Kidney (tissue), 14 donors: Measurements from ENCODE around the gene PRKAG2. TPM values are rescaled to one million over a fixed set of nuclear protein-coding genes. Genes with fewer than 3 reads are reported as not detected.

Experiments used
- DNase-seq, 5 donors: peaks; one replicate each; pipeline ENCODE4 v3.0.0-alpha.2; 2013 to 2020
- FAIRE-seq: peaks from 2 replicates; lab custom pipeline; 2012; peaks lifted over from hg19 to GRCh38; lab: Jason Lieb, UNC
- H3K27ac ChIP-seq, 2 donors: one replicate each; pipeline ENCODE4 v1.7.0; 2013; ENCODE audit warnings: low read depth in 2 of 2, low read length in 2 of 2, inconsistent platforms in 1 of 2
- H3K27me3 ChIP-seq: one replicate; pipeline ENCODE4 v1.7.1; 2013; ENCODE audit warnings: low read length, inconsistent platforms; ENCODE audit not compliant: control insufficient read depth, insufficient read depth
- H3K36me3 ChIP-seq, 3 donors: one replicate each; pipeline versions ENCODE4 v1.7.0 to v1.7.1; 2013; ENCODE audit warnings: low read length in 3 of 3, control low read depth in 1 of 3, inconsistent platforms in 1 of 3; ENCODE audit not compliant: insufficient read depth in 3 of 3, control insufficient read depth in 2 of 3
- H3K4me1 ChIP-seq, 3 donors: one replicate each; pipeline versions ENCODE4 v1.7.0 to v1.7.1; 2013; ENCODE audit warnings: low read length in 3 of 3, inconsistent platforms in 1 of 3, low read depth in 1 of 3; ENCODE audit not compliant: control insufficient read depth in 2 of 3, insufficient read depth in 2 of 3
- H3K4me3 ChIP-seq, 3 donors: one replicate each; pipeline versions ENCODE4 v1.7.0 to v1.8.1; 2013; ENCODE audit warnings: low read length in 3 of 3, control low read depth in 1 of 3, inconsistent platforms in 1 of 3
- H3K9ac ChIP-seq, 3 donors: one replicate each; pipeline versions ENCODE4 v1.7.0 to v1.7.1; 2013; ENCODE audit warnings: low read length in 3 of 3, control low read depth in 1 of 3, inconsistent platforms in 1 of 3
- H3K9me3 ChIP-seq, 3 donors: one replicate each; pipeline versions ENCODE4 v1.7.0 to v1.7.1; 2013; ENCODE audit warnings: low read length in 3 of 3, control low read depth in 1 of 3, inconsistent platforms in 1 of 3; ENCODE audit not compliant: control insufficient read depth in 2 of 3, insufficient read depth in 1 of 3
- intact Hi-C: fragments of 100-400 bp; cut with DNase I; formaldehyde crosslinking; loops from one replicate; pipeline ENCODE4 v1.11.1; 2022
- polyA plus RNA-seq: library from polyadenylated mRNA; stranded (reverse); fragments of 350-450 nt; fragmentation: Illumina TruSeq; extraction: RNeasy Lipid Tissue Mini Kit (QIAGEN cat#74804); gene quantifications from one replicate; pipeline ENCODE4 v1.2.3, GENCODE V29; 2014; ENCODE audit warnings: low read depth, low replicate concordance; ENCODE audit not compliant: insufficient read depth
- total RNA-seq: library from RNA; stranded (reverse); fragmentation: NEBNext Ultra II Directional; extraction: Animal tissue kit (Norgen Biotek cat#: 25700); gene quantifications from one replicate; pipeline ENCODE4 v1.2.1, GENCODE V29; 2021
- TF ChIP-seq, protein P1 (sequence below): IDR thresholded peaks from 3 replicates; pipeline ENCODE4 v1.5.1; 2012; ENCODE audit warnings: mild to moderate bottlenecking, moderate library complexity, borderline replicate concordance; ENCODE audit not compliant: insufficient read depth; ENCODE audit errors: extremely low read depth
- donor health status: control.
- donor health status: control.
- donor health status: control.
- donor health status: control.
- donor health status: control.
- donor health status: DM: yes; HTN: yes; CAD: no.
- donor health status: Normal renal cell carcinoma (clear cell type).

Gene PRKAG2
- total and polyA plus RNA-seq, 2 donors from 2014 or later, result 40.7 to 40.9 TPM

GRCh38 chr7:151903249-151904032 is 26.5 kb upstream of the PRKAG2 start:
- FAIRE-seq, result no peak
- Histone ChIP-seq H3K27me3 (no peaks in the 10 kb centered on the region), H3K9ac (no peak overlapping the region), H3K27ac (no peak overlapping the region), H3K9me3 (no peaks in the 10 kb centered on the region), H3K4me1 (no peaks in the 10 kb centered on the region), H3K36me3 (no peaks in the 10 kb centered on the region), H3K4me3 (no peak overlapping the region)
- TF ChIP-seq, protein P1, sequence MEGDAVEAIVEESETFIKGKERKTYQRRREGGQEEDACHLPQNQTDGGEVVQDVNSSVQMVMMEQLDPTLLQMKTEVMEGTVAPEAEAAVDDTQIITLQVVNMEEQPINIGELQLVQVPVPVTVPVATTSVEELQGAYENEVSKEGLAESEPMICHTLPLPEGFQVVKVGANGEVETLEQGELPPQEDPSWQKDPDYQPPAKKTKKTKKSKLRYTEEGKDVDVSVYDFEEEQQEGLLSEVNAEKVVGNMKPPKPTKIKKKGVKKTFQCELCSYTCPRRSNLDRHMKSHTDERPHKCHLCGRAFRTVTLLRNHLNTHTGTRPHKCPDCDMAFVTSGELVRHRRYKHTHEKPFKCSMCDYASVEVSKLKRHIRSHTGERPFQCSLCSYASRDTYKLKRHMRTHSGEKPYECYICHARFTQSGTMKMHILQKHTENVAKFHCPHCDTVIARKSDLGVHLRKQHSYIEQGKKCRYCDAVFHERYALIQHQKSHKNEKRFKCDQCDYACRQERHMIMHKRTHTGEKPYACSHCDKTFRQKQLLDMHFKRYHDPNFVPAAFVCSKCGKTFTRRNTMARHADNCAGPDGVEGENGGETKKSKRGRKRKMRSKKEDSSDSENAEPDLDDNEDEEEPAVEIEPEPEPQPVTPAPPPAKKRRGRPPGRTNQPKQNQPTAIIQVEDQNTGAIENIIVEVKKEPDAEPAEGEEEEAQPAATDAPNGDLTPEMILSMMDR, result no peak
- DNase-seq, result peak in 1 of 5 donors; percentile 35
- intact Hi-C loops, result no loop called here

GRCh38 chr7:151902311-151902710 is 25.4 kb upstream of the PRKAG2 start:
- Histone ChIP-seq H3K9me3 (no peaks in the 10 kb centered on the region), H3K4me3 (no peak overlapping the region), H3K36me3 (no peaks in the 10 kb centered on the region), H3K9ac (no peak overlapping the region), H3K4me1 (peaks cover 0 to 1% (median 0%) of the 10 kb centered on the region in 3 donors), H3K27me3 (no peaks in the 10 kb centered on the region), H3K27ac (no peak overlapping the region)
- peak in 2 of 5 donors; percentile 30 to 31 for DNase-seq
- intact Hi-C loops, result no loop called here
- FAIRE-seq, result no peak
- TF ChIP-seq, protein P1, result no peak

DNA sequence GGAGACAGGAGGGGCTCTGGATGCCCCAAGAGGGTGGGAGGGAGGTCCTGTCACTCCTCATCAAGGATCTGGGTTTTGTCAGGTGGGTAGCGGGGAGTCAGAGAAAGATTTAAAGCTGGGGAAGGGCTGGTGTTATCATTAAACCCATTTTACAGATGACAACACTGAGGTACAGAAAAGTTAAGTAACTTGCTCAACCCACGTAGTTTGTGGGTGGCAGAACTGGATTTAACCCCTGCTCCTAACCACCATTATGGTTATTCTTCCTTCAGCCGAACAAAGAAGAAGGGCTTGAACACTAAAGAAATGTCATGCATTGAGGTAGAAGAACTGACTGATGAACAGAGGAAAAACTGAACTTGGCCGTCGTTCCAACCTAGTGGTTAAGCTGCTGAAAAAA is 24.9 kb upstream of the PRKAG2 start:
- H3K4me3 ChIP-seq, result no peak overlapping the region
- peaks cover 0 to 3% (median 0%) of the 10 kb centered on the region in 3 donors for H3K4me1 ChIP-seq
- H3K9me3 ChIP-seq, result no peaks in the 10 kb centered on the region
- DNase-seq (peak in 1 of 5 donors; percentile 16), FAIRE-seq (no peak)
- intact Hi-C loops, result no loop called here
- TF ChIP-seq, protein P1, result no peak
- H3K27me3 ChIP-seq, result no peaks in the 10 kb centered on the region
- H3K27ac ChIP-seq, result no peak overlapping the region
- no peak overlapping the region for H3K9ac ChIP-seq
- H3K36me3 ChIP-seq, result no peaks in the 10 kb centered on the region
